MM.1S (cell line): ENCODE measurements around the gene ABCC12.

Experiments used
- CTCF ChIP-seq: fragments of 300-600 bp; sonication (generic); IDR thresholded peaks from 2 replicates; pipeline ENCODE4 v1.5.1; 2016; ENCODE audit warnings: antibody characterized with exemption, low read length, mixed read lengths
- EZH2 ChIP-seq: fragments of 300-600 bp; sonication (generic); optimal IDR thresholded peaks from 2 replicates; pipeline ENCODE3; 2017; ENCODE audit warnings: low read depth, mild to moderate bottlenecking, antibody characterized with exemption, low read length, mixed read lengths

GRCh38 chr16:48155926-48156789 lies at the start of gene ABCC12:
- TF ChIP-seq CTCF: no peak
- TF ChIP-seq EZH2: no peak
